Measurements from ENCODE around the gene CBR4. TPM values are rescaled to one million over a fixed set of nuclear protein-coding genes. Genes with fewer than 3 reads are reported as not detected.
A peak's percentile ranks its signal among the peaks of the same experiment; 100 is the strongest.

Gene CBR4
- total RNA-seq (10 to 100 TPM; 26.5 to 40.3 TPM), polyA plus RNA-seq (ENCODE audit: insufficient read length in 2 of 2) (10 to 100 TPM; 27.8 to 34.6 TPM)
- long read RNA-seq, donor 1, transcript CBR4-201 (5 exons, 3,443 nt) = major isoform, 8 of 10 reads
- long read RNA-seq, donor 1, partial matches to known transcripts = 0 of 10 reads
- long read RNA-seq, donor 1, other reads (novel, unspliced or antisense) = 0 of 10 reads
- long read RNA-seq, donor 2, partial matches to known transcripts = 0 of 2 reads
- long read RNA-seq, donor 2, other reads (novel, unspliced or antisense) = 0 of 2 reads
- long read RNA-seq, donor 3, partial matches to known transcripts = 0 of 4 reads
- long read RNA-seq, donor 3, other reads (novel, unspliced or antisense) = 0 of 4 reads
- long read RNA-seq, donor 4, partial matches to known transcripts = 0 of 4 reads
- long read RNA-seq, donor 4, other reads (novel, unspliced or antisense) = 0 of 4 reads

DNA sequence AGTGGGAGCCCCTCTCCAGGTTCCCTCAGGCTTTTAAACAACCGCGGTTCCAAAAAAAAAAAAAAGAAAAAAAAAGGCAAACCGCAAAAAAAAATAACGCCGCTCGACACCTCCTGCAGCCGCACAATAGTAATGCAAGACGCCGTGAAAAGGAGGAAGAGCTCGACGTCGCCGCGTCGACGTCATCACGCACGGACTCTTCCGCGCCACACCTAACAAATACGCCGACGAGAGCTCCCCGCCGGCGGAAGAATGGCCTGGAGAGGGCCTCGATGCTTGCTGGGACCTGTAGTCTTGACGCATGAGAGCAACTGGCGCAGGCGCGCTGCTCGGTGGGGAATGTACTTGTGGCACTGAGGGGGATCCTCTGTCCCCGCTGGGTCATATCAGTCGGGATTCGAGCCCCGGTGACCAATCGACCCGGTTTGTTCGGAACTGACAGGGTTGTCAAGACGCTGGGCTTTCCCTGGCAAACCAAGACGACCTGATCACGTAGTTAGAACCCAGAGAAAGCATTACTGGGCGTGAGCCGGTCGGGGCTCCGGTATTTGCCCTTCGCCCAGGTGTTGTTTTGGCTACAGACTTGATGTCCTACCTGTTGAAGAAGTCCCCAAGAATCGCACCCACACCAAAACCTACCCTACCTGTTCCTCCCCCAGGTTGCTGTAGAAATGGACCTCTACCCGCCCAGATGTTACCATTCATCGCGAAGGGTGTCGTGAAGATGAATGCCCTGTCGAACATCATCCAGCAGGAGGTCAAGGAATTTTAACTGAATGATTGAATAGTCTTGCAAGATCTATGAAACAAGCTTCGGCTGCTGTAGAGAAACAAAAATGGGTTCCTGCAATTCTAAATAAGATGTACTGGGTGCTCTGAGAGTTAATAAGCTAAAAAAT lies at the start of gene CBR4:
Gene CBR4 (minus strand): TSS at position 131 of the 899 bp plus-strand sequence. CDS start 166 bp downstream, outside the sequence.
- peak; percentile 93 to 100 (median 98) for DNase-seq (ENCODE audit: low read depth in 4 of 6, low spot score in 6 of 6)
- H3K9me3 ChIP-seq (ENCODE audit: control insufficient read depth, insufficient read depth, low read length) = no peaks in the 10 kb centered on the region
- no peaks in the 10 kb centered on the region for H3K27me3 ChIP-seq (ENCODE audit: control insufficient read depth, insufficient read depth, low read length)
- H3K36me3 ChIP-seq (ENCODE audit: control insufficient read depth, insufficient read depth, low read length) = no peaks in the 10 kb centered on the region
- WGBS (ENCODE audit: insufficient coverage) = under 1% methylated on average over 51 of the region's 54 CpGs
- H3K4me1 ChIP-seq (ENCODE audit: control insufficient read depth, insufficient read depth, low read length) = peaks cover 6% of the 10 kb centered on the region
- H3K27ac ChIP-seq (ENCODE audit: low read depth, low read length) = peak within 1 kb of the TSS; percentile 93
- H3K4me3 ChIP-seq (ENCODE audit: low read depth, low read length) = peak within 1 kb of the TSS; percentile 92

- 80% methylated on average over 17 of the region's 22 CpGs for WGBS (ENCODE audit: insufficient coverage)
- Histone ChIP-seq H3K27me3 (ENCODE audit: control insufficient read depth, insufficient read depth, low read length) (no peaks in the 10 kb centered on the region), H3K4me1 (ENCODE audit: control insufficient read depth, insufficient read depth, low read length) (peaks cover 7% of the 10 kb centered on the region), H3K9me3 (ENCODE audit: control insufficient read depth, insufficient read depth, low read length) (no peaks in the 10 kb centered on the region), H3K36me3 (ENCODE audit: control insufficient read depth, insufficient read depth, low read length) (no peaks in the 10 kb centered on the region), H3K27ac (ENCODE audit: low read depth, low read length) (peak overlapping the region; percentile 4), H3K4me3 (ENCODE audit: low read depth, low read length) (no peak overlapping the region)
- DNase-seq (ENCODE audit: low read depth in 4 of 6, low spot score in 6 of 6) = peak in 1 of 6 donors; percentile 95
Observed at GRCh38 chr4:169059306-169060211, 49.5 kb upstream of the CBR4 start.

GRCh38 chr4:169058312-169058711 lies 48.3 kb upstream of the CBR4 start:
- 84% methylated on average over 6 of the region's 7 CpGs for WGBS (ENCODE audit: insufficient coverage)
- Histone ChIP-seq H3K36me3 (ENCODE audit: control insufficient read depth, insufficient read depth, low read length) (no peaks in the 10 kb centered on the region), H3K4me1 (ENCODE audit: control insufficient read depth, insufficient read depth, low read length) (peaks cover 7% of the 10 kb centered on the region), H3K27me3 (ENCODE audit: control insufficient read depth, insufficient read depth, low read length) (no peaks in the 10 kb centered on the region), H3K4me3 (ENCODE audit: low read depth, low read length) (no peak overlapping the region), H3K9me3 (ENCODE audit: control insufficient read depth, insufficient read depth, low read length) (no peaks in the 10 kb centered on the region), H3K27ac (ENCODE audit: low read depth, low read length) (no peak overlapping the region)
- no peak for DNase-seq (ENCODE audit: low read depth in 4 of 6, low spot score in 6 of 6)

DNA sequence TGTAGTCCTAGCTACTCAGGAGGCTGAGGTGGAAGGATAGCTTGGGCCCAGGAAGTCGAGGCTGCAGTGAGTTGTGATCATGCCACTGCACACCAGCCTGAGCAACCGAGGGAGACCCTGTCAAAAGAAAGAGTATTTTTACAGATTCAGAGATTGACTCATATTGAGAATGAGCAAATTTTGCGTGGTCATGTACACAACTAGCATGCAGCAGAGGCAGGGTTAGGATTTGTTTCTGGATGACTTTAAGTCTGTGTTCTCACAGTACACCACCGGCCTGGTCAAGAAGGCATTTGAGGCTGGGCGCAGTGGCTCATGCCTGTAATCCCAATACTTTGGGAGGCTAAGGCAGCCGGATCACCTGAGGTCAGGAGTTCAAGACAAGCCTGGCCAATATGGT lies 44.8 kb upstream of the CBR4 start:
- DNase-seq (ENCODE audit: low read depth in 4 of 6, low spot score in 6 of 6) = no peak
- WGBS (ENCODE audit: insufficient coverage) = 92% methylated on average over 6 of the region's 6 CpGs

GRCh38 chr4:169052594-169052945 lies 42.5 kb upstream of the CBR4 start:
- no peaks in the 10 kb centered on the region for H3K36me3 ChIP-seq (ENCODE audit: control insufficient read depth, insufficient read depth, low read length)
- H3K4me3 ChIP-seq (ENCODE audit: low read depth, low read length) = no peak overlapping the region
- H3K27ac ChIP-seq (ENCODE audit: low read depth, low read length) = no peak overlapping the region
- no peaks in the 10 kb centered on the region for H3K27me3 ChIP-seq (ENCODE audit: control insufficient read depth, insufficient read depth, low read length)
- DNase-seq (ENCODE audit: low read depth in 4 of 6, low spot score in 6 of 6) = no peak
- H3K4me1 ChIP-seq (ENCODE audit: control insufficient read depth, insufficient read depth, low read length) = peaks cover 3% of the 10 kb centered on the region
- H3K9me3 ChIP-seq (ENCODE audit: control insufficient read depth, insufficient read depth, low read length) = no peaks in the 10 kb centered on the region
- WGBS (ENCODE audit: insufficient coverage) = 50% methylated on average over 1 of the region's 6 CpGs

More for the DNA sequence above, 44.8 kb upstream of the CBR4 start:
- Histone ChIP-seq H3K4me1 (ENCODE audit: control insufficient read depth, insufficient read depth, low read length) (peaks cover 7% of the 10 kb centered on the region), H3K27ac (ENCODE audit: low read depth, low read length) (no peak overlapping the region), H3K9me3 (ENCODE audit: control insufficient read depth, insufficient read depth, low read length) (no peaks in the 10 kb centered on the region), H3K36me3 (ENCODE audit: control insufficient read depth, insufficient read depth, low read length) (no peaks in the 10 kb centered on the region), H3K27me3 (ENCODE audit: control insufficient read depth, insufficient read depth, low read length) (no peaks in the 10 kb centered on the region), H3K4me3 (ENCODE audit: low read depth, low read length) (no peak overlapping the region)

GRCh38 chr4:169051761-169052593 lies 41.9 kb upstream of the CBR4 start:
- WGBS (ENCODE audit: insufficient coverage) = 94% methylated on average over 4 of the region's 10 CpGs
- DNase-seq (ENCODE audit: low read depth in 4 of 6, low spot score in 6 of 6) = peak in 2 of 6 donors; percentile 57 to 58
- no peaks in the 10 kb centered on the region for H3K36me3 ChIP-seq (ENCODE audit: control insufficient read depth, insufficient read depth, low read length)
- H3K27me3 ChIP-seq (ENCODE audit: control insufficient read depth, insufficient read depth, low read length) = no peaks in the 10 kb centered on the region
- H3K27ac ChIP-seq (ENCODE audit: low read depth, low read length) = no peak overlapping the region
- H3K9me3 ChIP-seq (ENCODE audit: control insufficient read depth, insufficient read depth, low read length) = no peaks in the 10 kb centered on the region
- H3K4me1 ChIP-seq (ENCODE audit: control insufficient read depth, insufficient read depth, low read length) = peaks cover 3% of the 10 kb centered on the region
- H3K4me3 ChIP-seq (ENCODE audit: low read depth, low read length) = no peak overlapping the region

DNA sequence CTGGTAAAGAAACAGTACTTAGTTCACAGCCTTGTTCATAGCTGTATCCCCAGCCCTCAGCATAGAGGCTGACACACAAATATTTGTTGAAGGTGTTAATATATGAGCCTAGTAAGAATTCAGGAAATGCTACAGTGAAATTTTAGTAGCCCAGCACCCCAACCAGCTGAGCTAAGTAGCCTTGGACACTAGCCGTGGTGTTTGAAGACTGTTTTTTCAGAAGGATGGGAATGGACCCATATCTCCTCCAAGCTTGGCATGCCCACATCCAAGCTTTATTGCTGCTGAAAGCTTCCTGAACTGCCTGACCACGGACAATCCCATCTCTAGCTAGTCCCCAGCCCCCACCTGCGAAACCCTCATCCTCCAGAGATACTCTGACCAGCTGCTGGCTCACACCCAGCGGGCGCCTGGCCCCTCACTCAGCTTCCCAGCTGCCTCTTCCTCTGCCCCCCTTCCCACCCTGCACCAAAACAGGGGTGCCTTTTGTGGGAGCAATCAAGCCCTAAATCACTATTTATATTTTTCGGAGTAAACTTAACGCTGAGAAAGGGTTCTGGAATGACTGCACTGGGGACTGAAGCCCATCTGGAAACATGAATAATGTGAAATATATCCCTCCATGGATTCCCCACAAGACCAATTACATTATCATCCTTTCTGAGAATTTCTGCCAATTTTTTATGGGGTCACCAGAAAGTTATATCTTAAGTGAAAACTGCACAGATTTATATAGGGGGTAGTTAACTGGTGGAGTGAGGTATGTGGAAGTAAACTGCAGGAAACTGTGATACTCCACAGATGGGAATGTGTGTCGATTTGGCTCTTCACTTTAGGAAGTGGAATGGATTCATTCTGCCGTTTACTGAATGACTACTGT lies 41.1 kb upstream of the CBR4 start:
- peak in 1 of 6 donors; percentile 59 for DNase-seq (ENCODE audit: low read depth in 4 of 6, low spot score in 6 of 6)

DNA sequence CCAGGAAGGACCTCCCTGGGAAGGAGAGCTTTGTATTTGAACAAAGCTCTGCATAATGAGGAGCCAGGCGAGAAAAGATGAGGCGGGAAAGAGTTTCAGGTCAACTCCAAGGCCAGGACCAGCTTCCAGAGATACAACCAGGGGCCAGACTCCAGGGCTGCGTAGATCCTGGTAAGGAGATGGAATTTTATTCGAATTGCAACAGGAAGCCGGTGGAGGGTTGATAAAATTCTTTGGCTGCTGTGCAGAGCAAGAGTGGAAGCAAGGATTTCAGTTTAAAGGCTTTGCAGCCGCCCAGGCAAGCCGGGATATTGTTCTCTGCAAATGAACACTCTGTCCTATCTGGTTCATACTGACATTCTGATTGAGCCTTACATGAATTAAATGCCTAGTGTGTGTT lies 40.2 kb upstream of the CBR4 start:
- Histone ChIP-seq H3K36me3 (ENCODE audit: control insufficient read depth, insufficient read depth, low read length) (no peaks in the 10 kb centered on the region), H3K4me3 (ENCODE audit: low read depth, low read length) (no peak overlapping the region), H3K27ac (ENCODE audit: low read depth, low read length) (no peak overlapping the region), H3K27me3 (ENCODE audit: control insufficient read depth, insufficient read depth, low read length) (no peaks in the 10 kb centered on the region), H3K4me1 (ENCODE audit: control insufficient read depth, insufficient read depth, low read length) (peaks cover 3% of the 10 kb centered on the region), H3K9me3 (ENCODE audit: control insufficient read depth, insufficient read depth, low read length) (no peaks in the 10 kb centered on the region)
- 45% methylated on average over 5 of the region's 7 CpGs for WGBS (ENCODE audit: insufficient coverage)
- DNase-seq (ENCODE audit: low read depth in 4 of 6, low spot score in 6 of 6) = no peak

More for the DNA sequence above, 41.1 kb upstream of the CBR4 start:
- Histone ChIP-seq H3K27ac (ENCODE audit: low read depth, low read length) (no peak overlapping the region), H3K4me1 (ENCODE audit: control insufficient read depth, insufficient read depth, low read length) (peaks cover 3% of the 10 kb centered on the region), H3K4me3 (ENCODE audit: low read depth, low read length) (no peak overlapping the region), H3K27me3 (ENCODE audit: control insufficient read depth, insufficient read depth, low read length) (no peaks in the 10 kb centered on the region), H3K9me3 (ENCODE audit: control insufficient read depth, insufficient read depth, low read length) (no peaks in the 10 kb centered on the region), H3K36me3 (ENCODE audit: control insufficient read depth, insufficient read depth, low read length) (no peaks in the 10 kb centered on the region)
- WGBS (ENCODE audit: insufficient coverage) = 84% methylated on average over 4 of the region's 9 CpGs
